22Rv1 (cell line): Measurements from ENCODE around the gene TTC33.

Source experiments
- H3K27ac ChIP-seq: fragments of 450-650 bp; 2 replicates; pipeline ENCODE4 v1.5.1; 2017
- ZFX ChIP-seq: fragments of 450-650 bp; IDR thresholded peaks from 2 replicates; pipeline ENCODE4 v1.6.1; 2017; ENCODE audit warnings: antibody characterized with exemption, borderline replicate concordance
- TF ChIP-seq, protein P1 (sequence below): fragments of 450-650 bp; IDR thresholded peaks from 2 replicates; pipeline ENCODE4 v1.5.1; 2017; ENCODE audit warnings: mild to moderate bottlenecking

TTC33 gene

GRCh38 chr5:40754381-40755092 is 1.2 kb downstream of the TTC33 start:
- peak overlapping the region; percentile 89 for H3K27ac ChIP-seq

DNA sequence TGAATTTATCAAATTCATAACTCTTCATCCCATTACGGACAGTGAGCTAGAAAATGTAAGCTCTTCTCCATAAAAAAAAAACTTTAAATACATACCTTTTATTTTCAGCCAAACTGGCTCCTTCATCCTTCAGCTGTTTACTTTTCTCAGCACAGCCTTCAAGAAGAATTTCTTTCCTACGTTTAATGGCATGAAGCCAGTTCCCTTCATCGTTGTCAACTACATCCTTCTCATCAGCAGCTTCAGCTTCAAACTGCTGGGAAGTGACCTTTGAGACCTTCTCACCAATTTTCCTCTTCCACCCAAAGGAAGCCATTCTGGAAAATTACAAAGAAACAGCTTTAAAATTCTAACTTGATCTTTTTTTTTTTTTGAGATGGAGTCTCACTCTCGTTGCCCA is 9.1 kb downstream of the TTC33 start:
- TF ChIP-seq, protein P1, sequence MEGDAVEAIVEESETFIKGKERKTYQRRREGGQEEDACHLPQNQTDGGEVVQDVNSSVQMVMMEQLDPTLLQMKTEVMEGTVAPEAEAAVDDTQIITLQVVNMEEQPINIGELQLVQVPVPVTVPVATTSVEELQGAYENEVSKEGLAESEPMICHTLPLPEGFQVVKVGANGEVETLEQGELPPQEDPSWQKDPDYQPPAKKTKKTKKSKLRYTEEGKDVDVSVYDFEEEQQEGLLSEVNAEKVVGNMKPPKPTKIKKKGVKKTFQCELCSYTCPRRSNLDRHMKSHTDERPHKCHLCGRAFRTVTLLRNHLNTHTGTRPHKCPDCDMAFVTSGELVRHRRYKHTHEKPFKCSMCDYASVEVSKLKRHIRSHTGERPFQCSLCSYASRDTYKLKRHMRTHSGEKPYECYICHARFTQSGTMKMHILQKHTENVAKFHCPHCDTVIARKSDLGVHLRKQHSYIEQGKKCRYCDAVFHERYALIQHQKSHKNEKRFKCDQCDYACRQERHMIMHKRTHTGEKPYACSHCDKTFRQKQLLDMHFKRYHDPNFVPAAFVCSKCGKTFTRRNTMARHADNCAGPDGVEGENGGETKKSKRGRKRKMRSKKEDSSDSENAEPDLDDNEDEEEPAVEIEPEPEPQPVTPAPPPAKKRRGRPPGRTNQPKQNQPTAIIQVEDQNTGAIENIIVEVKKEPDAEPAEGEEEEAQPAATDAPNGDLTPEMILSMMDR: no peak
- TF ChIP-seq ZFX: no peak

More at GRCh38 chr5:40754381-40755092, 1.2 kb downstream of the TTC33 start:
- TF ChIP-seq ZFX: no peak
- TF ChIP-seq, protein P1: no peak

GRCh38 chr5:40743771-40744170 is 12.0 kb downstream of the TTC33 start:
- TF ChIP-seq, protein P1: no peak
- TF ChIP-seq ZFX: no peak
- no peak overlapping the region for H3K27ac ChIP-seq

More for the DNA sequence above, 9.1 kb downstream of the TTC33 start:
- H3K27ac ChIP-seq: no peak overlapping the region

DNA sequence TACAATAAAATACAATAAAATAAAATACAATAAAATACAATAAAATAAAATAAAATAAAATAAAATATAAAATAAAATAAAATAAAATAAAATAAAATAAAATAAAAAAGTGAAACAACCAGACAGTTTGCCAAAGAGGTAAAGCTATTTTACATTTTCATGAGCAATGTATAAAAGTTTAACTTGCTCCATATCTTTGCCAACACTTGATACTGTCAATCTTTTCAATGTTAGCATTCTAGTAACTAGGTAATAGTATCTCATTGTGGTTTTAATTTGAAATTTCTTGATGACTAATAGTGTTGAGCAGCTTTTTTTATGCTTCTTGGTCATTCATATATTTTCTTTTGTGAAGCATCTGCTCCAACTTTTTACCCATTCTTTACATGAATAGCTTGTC is 17.3 kb downstream of the TTC33 start:
- H3K27ac ChIP-seq: no peak overlapping the region
- TF ChIP-seq ZFX: no peak
- TF ChIP-seq, protein P1: no peak

GRCh38 chr5:40736103-40736875 is 19.5 kb downstream of the TTC33 start:
- no peak overlapping the region for H3K27ac ChIP-seq
- TF ChIP-seq, protein P1: peak; percentile 88
- no peak for TF ChIP-seq ZFX

DNA sequence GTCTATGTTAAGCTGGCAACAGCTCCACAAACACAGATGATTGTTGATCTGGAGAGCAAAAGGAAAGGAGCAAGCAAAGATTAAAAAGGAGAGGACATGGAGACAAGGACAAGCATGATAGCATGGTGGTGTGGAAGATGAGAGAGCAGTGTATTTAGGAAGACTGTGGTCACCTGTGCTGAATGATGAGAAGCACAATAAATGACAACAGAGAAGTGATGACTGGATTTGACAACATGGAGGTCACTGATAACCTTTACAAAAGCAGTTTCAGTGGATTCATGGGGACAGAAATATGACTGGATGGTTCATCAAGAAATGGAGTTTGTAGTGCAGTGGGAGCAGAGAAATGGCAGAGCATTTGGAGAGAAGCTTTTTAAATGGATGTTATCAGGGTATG is 20.2 kb downstream of the TTC33 start:
- no peak overlapping the region for H3K27ac ChIP-seq
- TF ChIP-seq ZFX: no peak
- TF ChIP-seq, protein P1: no peak

DNA sequence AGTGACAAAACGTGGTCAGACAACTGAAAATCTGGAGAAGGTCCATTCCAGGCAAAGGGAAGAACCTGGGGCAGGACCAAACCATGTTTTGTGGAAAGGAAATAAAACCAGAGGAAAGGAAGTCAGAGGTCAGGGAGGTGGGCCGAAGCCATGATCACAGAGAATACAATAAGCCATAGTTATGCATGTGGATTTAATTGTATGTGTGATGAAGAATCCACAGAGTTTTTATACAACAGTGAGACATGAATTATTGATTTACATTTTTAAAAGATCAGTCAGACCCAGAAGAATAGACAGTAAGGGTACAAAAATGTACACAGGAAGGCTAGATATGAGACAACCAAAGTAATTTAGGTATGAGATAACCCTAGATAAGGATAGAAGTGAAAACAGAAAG is 20.8 kb downstream of the TTC33 start:
- no peak overlapping the region for H3K27ac ChIP-seq
- TF ChIP-seq, protein P1: no peak
- TF ChIP-seq ZFX: no peak
